Stimulated activated naive CD8-positive, alpha-beta T cell treated with anti-CD3 and anti-CD28 coated beads, Interleukin-15, Interleukin-2, amounts not matched to agents 100 U/mL and 50 U/mL, for 24 hours (primary cell): Measurements from ENCODE around the gene VCL.
"Not testable (repeated sequence)": the region's sequence is repeated elsewhere in the genome, so short reads cannot be mapped to it uniquely, and the experiment has no call there.

Experiments used
- ATAC-seq: fragments of 150-1000 bp; cut with Tn5 transposase; one replicate; pipeline ENCODE4 v1.10.0; 2021
- DNase-seq: peaks from one replicate; pipeline ENCODE4 v3.0.0; 2021

VCL gene

DNA sequence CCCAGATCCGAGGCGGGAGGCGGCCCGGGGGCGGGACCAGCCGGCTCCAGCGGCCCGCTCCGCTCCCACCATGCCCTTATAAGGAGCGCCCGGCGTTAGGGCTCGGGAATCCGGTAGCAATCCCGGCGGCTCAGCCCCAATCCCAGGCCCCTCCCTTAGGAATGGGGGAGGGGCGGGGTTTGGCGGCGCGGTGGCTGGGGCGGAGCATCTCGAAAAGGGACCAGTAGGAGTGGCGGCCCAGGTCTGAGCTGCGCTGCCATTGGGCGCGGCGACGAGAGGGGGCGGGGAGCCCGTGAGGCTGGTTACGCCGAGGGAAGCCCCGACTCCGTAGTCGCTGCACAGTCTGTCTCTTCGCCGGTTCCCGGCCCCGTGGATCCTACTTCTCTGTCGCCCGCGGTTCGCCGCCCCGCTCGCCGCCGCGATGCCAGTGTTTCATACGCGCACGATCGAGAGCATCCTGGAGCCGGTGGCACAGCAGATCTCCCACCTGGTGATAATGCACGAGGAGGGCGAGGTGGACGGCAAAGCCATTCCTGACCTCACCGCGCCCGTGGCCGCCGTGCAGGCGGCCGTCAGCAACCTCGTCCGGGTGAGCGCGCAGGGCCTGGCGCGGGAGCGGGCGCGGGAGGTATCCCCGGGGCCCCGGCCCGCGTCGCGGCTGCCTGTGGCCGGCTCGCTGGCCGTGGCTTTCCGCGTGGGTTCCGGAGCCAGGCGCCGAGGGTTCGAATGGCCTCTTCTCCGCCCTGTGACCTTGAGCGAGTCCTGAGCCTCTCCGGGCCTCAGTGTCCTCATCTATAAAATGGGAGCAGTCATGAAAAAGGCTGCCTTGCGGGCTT is at the start of gene VCL:
VCL (plus strand) TSS at position 330 of the 836 bp plus-strand sequence; CDS start at position 422, 92 bp downstream.
- DNase-seq (peak; percentile 97), ATAC-seq (peak; percentile 99)

DNA sequence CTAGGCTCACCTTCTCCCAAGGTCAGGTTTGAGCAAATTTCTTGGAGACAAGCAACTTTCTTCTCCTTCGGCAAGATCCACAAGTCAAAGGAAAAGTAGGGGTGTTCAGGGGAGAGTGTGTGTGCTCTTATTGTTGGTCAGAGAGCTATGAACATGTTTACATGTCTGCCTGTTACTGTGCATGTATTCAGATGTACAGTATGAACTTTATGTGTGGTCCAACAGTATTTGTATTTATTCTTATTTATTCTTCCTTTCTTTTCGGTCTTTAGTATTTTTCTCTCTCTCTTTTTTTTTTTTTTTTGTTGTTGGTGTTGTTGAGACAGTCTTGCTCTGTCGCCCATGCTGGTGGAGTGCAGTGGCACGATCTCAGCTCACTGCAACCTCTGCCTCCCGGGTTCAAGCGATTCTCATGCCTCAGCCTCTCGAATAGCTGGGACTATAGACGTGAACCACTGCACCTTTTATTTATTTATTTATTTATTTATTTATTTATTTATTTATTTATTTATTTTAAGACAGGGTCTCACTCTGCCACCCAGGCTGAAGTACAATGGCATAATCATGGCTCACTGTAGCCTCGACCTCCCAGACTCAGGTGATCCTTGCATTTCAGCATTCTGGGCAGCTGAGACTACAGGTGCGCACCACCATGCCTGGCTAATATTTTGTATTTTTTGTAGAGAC is 48.8 kb upstream of the VCL start:
- ATAC-seq (no peak), DNase-seq (no peak)

DNA sequence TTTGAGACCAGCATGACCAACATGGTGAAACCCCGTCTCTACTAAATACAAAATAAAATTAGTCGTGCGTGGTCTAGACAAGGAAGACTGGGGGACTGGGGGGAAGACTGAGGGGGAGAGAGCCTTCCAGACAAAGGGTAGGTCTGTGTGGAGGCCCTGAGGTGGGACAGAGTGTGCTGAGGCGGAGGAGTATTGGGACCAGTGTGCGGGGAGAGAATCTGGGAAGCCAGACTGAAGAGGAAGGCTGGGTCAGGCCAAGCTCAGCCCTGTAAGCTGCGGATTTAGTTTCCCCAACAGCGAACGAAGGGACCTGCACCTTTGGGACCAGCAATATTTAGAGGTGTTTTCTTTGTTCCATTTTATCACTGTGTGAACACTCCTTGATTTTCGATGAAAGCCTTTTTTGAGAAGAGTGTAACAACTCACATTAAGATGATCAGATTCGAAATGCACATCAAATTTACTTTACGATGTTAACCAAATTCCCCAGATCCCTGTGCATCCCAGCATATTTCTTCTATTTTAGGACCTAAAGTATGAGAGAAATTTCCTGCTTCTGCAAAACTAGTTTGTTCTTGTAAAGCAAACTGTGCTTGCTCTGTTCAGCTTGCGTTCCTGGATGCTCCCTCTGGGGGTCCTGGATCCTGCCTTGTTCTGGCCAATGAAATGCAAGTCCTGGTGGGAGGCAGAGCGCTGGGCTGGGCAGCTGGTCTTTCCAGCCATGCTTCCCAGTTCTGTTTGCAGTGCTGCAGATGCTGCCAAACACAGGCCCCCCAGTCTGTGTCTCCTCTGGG is 47.6 kb upstream of the VCL start:
- no peak for ATAC-seq
- DNase-seq: no peak

DNA sequence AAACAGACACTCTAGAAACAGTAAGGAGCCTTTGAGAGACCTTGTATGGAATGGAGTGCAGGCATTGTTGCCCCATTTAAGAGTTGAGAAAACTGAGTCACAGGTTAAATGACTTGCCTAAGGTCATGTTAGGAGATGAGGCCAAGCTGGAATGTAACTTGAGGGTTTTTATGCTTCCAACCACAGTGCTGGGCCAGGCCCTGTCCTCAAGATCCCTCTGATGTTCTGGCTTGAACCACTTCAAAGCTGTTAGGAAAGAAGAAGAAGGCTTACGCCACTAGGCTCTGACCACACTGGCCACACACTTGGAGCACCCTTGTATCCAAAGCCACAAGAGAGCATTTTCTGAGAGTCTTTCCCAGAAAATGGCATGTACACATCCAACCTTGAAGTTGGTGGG is 44.3 kb upstream of the VCL start:
- ATAC-seq (peak; percentile 57), DNase-seq (peak; percentile 16)

DNA sequence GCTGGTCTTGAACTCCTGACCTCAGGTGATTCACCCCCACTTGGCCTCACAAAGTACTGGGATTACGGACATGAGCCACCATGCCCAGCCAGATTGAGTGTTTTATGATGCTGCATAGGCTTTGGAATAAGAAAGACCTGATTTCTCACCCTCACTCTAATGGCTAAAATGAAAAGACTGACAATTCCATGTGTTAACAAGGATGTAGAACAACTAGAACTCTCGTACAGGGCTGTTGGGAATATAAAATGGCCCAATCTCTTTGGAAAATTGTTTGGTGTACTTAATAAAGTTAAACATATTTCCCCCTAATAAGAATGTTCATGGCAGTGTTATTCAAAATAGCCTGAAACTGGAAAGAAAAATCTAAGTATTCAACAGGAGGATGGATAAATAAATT is 43.2 kb upstream of the VCL start:
- no peak for DNase-seq
- no peak for ATAC-seq

DNA sequence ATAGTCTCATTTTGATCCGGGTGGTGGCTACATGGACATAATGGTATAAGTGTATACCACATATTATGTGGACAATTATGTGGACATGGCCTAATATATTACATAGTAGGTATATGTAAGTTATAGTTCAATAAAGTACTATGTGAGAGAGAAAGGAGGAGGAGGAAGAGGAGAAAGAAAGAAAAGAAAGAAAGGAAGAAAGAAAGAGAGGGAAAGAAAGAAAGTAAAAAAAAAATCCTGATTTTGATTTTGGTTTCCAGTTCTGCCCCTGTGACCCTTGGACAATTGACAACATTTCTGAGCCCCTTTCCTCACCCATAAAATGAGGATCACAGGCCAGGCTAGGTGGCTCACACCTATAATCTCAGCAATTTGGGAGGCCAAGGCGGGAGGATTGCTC is 42.2 kb upstream of the VCL start:
- DNase-seq (no peak), ATAC-seq (no peak)

DNA sequence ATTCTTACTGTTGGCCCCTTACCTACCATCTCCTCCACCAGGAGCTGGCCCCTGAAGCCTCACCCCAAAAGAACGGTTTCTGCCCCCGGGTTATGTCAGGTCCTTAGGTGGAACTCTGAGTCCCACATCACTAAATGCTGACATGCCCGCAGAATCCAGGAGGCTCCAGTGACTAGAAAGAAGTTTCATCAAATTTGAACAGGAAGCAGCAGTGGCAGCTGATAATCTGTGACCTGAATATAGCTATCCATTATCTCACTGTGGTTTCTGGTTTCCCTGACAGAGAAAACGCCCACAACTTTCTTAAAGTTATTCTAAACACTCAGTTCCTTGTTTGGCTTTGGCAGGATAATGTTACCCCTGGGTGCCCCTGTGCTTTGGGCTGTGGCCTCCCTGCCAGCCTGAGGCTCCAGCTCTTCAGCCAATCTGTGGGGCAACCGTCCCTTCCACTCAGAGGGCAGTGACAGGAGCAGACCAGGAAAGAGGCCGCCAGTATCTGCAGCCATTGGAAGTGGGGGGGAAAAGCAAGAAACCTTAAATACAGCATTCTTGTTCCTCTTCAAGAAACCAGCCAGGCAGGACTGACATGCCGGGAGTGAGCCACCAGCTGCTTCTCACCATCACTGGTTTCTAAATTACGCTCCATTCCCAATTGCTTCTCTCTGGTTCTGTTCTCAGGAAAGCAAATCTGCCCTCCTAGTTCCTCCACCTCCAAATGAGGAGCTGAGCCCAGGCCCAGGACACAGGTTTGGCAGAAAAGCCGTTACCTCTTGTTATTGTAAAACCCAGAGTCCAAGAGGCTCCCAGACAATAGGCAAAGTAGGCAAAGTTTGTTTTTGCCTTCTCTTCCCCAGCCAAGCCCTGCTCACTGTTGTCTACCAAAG is 41.2 kb upstream of the VCL start:
- ATAC-seq: peak; percentile 78
- DNase-seq: peak; percentile 47

DNA sequence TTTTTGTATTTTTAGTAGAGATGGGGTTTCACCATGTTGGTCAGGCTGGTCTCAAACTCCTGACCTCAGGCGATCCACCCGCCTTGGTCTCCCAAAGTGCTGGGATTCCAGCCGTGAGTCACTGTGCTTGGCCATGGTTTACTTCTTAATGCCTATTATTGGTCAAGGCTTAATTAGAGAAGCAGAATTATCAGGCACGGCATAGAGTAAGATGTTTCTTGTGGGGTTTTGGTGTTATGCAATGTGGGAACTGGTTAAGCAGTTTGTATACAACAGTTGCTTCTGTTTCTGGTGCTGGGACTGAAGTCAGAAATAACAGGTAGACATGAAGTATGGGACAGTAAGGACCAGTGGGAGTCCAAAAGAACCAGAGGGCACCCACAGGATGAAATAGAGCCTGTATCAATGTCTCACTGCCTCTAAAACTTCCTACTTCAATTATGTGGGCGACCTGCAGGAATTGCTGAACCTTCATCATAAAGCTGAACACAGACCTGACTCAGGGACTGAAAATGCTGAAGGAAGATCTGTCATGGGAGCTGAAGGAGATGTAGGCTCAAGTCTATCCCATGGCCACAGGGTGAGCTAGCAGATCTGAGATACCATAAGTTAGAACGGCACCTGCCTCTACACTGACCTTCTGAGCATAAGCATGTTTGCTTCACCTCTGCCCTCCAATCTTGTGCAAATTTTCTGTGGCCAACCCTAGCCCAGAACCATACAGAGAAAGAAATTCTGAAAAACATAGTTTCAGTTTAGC is 38.3 kb upstream of the VCL start:
- DNase-seq: no peak
- no peak for ATAC-seq

DNA sequence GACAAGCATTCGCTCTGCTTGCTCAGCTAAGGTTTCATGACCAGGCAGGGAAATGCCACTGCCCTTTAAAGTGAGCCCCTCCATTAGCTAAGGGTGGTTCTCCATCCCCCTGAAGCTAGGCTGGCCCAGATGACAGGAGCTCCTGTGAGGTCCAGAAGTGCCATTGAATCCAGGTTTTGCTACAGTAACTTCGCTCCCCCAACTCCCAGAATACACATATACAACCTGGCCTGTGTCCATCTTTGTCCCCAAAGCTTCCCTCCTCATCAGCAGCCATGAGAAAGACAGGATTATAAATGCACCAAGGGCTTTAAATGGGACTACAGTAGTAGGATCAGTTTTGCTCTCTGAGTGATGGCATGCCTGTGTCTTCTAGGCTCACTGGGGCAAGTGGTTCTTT is 35.5 kb upstream of the VCL start:
- no peak for DNase-seq
- ATAC-seq: no peak

DNA sequence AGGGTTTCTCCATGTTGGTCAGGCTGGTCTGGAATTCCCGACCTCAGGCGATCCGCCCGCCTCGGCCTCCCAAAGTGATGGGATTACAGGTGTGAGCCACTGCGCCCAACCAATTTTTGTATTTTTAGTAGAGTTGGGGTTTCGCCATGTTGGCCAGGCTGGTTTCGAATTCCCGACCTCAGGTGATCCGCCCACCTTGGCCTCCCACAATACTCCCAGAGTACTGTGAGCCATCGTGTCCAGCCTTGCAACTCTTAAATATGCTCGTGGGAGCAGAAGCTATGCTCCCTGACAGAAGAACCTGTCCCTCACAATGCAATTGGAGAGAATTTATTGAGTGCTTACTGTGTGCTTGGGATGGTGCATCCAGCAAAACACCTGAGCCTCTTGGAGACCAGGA is 34.4 kb upstream of the VCL start:
- DNase-seq, ATAC-seq: not testable (repeated sequence)

DNA sequence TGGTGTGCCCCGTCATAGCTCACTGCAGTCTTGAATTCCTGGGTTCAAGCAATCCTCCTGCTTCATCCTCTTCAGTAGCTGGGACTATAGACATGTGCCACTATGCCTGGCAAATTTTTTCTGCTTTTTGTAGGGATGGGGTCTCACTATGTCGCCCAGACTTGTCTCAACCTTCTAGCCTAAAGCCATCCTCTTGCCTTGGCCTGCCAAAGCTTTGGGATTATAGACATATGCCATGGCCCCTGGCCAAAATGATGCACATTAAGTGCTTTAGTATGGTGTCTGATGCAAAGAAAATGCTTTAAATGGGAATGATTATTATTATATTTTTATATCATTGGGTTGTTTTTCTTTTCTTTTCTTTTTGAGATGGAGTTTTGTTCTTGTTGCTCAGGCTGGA is 33.2 kb upstream of the VCL start:
- DNase-seq (no peak), ATAC-seq (no peak)

DNA sequence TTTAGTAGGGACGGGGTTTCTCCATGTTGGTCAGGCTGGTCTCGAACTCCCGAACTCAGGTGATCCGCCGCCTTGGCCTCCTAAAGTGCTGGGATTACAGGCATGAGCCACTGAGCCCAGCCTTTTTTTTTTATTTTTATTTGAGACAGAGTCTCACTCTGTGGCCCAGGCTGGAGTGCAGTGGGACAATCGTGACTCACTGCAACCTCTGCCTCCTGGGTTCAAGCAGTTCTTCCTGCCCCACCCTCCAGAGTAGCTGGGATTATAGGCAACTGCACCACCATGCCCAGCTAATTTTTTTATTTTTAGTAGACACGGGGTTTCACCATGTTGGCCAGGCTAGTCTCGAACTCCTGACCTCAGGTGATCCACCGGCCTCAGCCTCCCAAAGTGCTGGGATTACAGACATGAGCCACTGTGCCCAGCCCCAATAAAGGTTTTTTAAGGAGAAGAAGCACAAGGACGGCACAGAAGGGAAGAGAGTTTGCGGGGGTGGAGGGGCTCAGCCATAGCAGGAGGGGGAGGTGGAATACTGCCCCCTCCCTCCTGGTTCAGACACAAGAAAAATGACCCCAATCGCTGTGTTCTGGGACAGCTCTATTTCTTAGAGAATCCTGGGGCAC is 32.5 kb upstream of the VCL start:
- not testable (repeated sequence) for ATAC-seq, DNase-seq

DNA sequence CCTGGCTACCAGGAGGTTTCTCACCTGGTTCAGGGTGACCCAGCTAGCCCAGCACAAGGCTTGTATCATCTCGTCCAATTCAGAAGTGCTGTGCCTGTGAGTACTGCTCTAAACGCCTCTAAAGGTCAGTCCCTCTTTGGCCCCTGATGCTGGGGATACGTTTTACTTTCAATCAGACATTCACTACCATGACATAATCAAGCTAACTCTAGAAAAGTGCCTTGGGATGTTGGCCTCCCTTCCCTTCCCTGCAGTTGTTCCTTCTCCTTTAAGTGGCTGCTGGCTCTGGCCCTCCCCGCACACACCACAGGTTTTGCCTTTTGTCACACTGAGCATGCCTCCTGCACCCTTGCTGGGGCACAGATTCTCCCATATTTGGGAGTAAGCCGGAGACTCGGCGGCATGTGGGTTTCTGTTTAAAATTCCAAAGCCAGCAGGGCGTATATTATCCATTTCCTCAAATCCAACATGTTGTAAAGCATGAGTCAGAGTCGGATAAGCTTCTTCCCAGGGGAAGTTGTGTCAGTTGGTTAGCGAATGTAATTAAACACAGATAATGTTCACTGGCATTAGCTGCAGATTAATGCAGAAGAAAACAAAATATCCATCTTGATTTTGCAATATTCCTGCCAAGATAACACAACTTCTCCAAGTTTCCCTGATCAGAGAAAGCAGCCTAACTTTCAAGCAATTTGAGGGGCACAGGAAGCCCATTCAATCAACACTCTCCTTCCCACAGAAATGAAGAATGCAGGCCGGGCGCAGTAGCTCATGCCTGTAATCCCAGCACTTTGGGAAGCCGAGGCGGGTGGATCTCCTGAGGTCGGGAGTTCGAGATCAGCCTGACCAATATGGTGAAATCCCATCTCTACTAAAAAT is 31.8 kb upstream of the VCL start:
- DNase-seq (no peak), ATAC-seq (no peak)

DNA sequence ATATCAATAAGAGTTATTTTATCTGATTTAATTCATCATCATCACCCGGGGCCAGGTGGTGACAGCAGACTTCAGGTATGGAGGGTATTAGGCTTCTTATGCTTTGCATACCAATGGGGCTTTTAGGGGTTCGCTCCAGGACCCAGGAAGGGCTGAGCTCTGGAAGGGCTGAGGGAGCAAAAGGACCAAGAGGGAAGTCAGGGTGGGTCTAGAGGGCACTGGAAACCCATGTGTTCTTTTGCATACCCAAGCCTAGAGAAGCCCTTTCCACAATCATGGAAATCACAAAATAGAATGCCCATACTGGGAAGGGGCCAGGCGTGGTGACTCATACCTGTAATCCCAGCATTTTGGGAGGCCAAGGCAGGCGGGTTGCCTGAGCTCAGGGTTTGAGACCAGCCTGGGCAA is 30.9 kb upstream of the VCL start:
- DNase-seq: no peak
- no peak for ATAC-seq

DNA sequence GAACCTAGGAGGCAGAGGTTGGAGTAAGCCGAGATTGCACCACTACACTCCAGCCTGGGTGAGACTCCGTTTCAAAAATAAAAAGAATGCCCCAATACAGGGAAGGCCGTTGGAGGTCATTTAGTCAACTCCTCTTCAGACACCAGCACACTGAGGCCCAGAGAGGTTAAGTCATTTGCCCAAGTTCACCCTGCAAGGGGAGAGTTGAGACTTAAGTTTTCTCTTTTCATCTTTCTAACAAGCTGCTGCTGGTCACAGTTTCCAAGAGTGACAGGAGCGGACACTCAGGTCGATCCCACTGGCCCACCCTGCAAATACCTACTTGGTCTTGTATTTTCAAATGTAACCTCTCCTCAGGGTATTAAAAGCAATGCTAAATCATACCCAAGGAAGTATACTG is 30.4 kb upstream of the VCL start:
- no peak for DNase-seq
- ATAC-seq: no peak

DNA sequence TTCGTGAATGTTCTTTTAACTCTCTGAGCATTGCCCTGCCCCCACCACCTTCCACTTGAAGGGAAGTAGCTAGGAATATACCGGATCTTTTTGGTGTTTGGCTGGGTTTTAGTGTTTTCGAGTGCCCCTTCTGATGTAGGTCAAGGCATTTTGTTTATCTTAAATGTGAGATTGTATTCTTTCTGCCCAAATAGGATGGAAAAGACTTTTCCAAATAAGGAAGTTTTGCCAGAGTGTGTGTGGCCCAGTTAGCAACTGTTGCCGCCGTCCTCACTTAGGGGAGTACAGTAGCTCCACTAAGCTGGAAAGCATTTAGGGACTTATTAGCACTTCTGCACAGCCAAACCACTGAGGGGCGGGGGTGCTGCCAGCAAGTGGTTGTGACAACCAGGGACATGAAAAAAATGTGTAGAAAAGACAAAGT is 29.8 kb upstream of the VCL start:
- no peak for ATAC-seq
- DNase-seq: no peak

DNA sequence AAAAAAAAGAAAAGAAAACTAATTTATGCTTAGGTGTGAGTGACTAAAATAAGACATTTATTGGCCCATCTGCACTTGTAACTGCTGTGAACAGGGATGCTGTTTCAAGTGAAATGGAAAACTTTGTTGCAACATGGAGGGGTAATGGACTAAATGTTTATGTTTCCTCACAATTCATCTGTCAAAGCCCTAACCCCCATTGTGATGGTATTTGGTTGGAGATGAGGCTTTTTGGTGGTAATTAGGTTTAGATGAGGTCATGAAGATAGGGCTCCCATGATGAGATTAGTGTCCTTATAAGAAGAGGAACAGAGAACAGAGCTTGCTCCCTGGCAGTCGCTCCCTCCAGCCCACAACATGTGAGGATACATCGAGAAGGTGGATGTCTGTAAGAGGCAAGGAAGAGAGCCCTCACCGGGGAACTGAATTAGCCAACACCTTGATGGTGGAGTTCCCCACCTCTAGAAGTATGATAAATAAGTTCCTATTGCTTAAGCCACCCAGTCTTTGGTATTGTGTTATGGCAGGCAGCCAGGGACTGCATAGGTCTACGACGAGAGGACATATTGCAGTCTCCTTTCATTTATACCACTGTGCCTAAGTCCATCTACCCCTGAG is 28.6 kb upstream of the VCL start:
- DNase-seq (no peak), ATAC-seq (peak; percentile 40)

DNA sequence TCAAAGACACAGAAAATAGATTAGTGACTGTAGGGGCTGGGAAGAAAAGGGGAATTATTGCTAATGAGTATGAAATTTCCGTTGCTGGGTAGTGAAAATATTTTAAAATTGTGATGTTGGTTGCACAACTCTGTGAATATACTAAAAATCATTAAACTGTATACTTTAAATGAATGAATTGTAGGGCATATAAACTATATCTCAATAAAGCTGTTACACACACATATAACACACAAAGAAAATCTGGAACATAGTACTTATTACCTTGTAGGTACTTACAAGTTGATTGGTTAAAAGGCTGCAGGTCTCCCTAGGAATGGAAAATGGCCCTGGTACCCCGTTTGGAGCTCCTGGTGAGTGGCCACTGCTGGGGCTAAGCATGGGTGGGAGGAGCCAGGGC is 27.1 kb upstream of the VCL start:
- DNase-seq: no peak

More for the DNA sequence above, 27.1 kb upstream of the VCL start:
- no peak for ATAC-seq
